Dedifferentiated amniotic fluid mesenchymal stem cell (primary cell): ENCODE data around the gene RBBP8NL.

Experiments
- DNase-seq: peaks from one replicate; pipeline ENCODE4 v3.0.0-alpha.2; 2016; ENCODE audit errors: extremely low spot score

The RBBP8NL gene

GRCh38 chr20:62408640-62409039, 18.7 kb downstream of the RBBP8NL start:
- no peak for DNase-seq

GRCh38 chr20:62408055-62408454, 19.3 kb downstream of the RBBP8NL start:
- no peak for DNase-seq

- DNase-seq: peak; percentile 92
These were observed 19.9 kb downstream of the RBBP8NL start, which contains the start of gene CABLES2 for GRCh38 chr20:62407221-62407992. TSS of gene CABLES2 (minus strand) at chr20:62407285. CDS start at chr20:62407276, 9 bp downstream.

- no peak for DNase-seq
These were observed 20.6 kb downstream of the RBBP8NL start for GRCh38 chr20:62406635-62407176.

- no peak for DNase-seq
These were observed 21.3 kb downstream of the RBBP8NL start for GRCh38 chr20:62405981-62406513.

GRCh38 chr20:62405108-62405980, 22.0 kb downstream of the RBBP8NL start:
- no peak for DNase-seq

- no peak for DNase-seq
These were observed 22.6 kb downstream of the RBBP8NL start for GRCh38 chr20:62404761-62405107.

GRCh38 chr20:62404112-62404665, 23.1 kb downstream of the RBBP8NL start:
- DNase-seq: no peak

GRCh38 chr20:62403331-62403730, 24.0 kb downstream of the RBBP8NL start:
- no peak for DNase-seq

- DNase-seq: no peak
These were observed 24.7 kb downstream of the RBBP8NL start for GRCh38 chr20:62402456-62403150.

GRCh38 chr20:62401331-62401779, 26.0 kb downstream of the RBBP8NL start:
- no peak for DNase-seq

GRCh38 chr20:62400541-62400940, 26.8 kb downstream of the RBBP8NL start:
- DNase-seq: no peak

- no peak for DNase-seq
These were observed 27.3 kb downstream of the RBBP8NL start for GRCh38 chr20:62400021-62400420.

GRCh38 chr20:62398120-62398821, 29.1 kb downstream of the RBBP8NL start:
- no peak for DNase-seq

- no peak for DNase-seq
These were observed 30.7 kb downstream of the RBBP8NL start for GRCh38 chr20:62396367-62397239.

GRCh38 chr20:62395311-62396242, 31.8 kb downstream of the RBBP8NL start:
- no peak for DNase-seq

- DNase-seq: no peak
These were observed 32.8 kb downstream of the RBBP8NL start for GRCh38 chr20:62394248-62395245.
